ENCODE data around the gene NKTR. TPM values are rescaled to one million over a fixed set of nuclear protein-coding genes. Genes with fewer than 3 reads are reported as not detected.
"Not testable (repeated sequence)": the region's sequence is repeated elsewhere in the genome, so short reads cannot be mapped to it uniquely, and the experiment has no call there.

NKTR gene
- total RNA-seq, 6 donors from 2014 or later = 53.7 to 231 (median 103) TPM

GRCh38 chr3:42562047-42562907 lies 38.2 kb upstream of the NKTR start:
- Histone ChIP-seq H3K4me1 (peaks cover 0 to 2% (median 0%) of the 10 kb centered on the region in 4 donors), H3K9me3 (no peaks in the 10 kb centered on the region), H3K27me3 (no peaks in the 10 kb centered on the region), H3K27ac (no peak overlapping the region), H3K4me3 (no peak overlapping the region), H3K36me3 (peaks cover 4 to 97% (median 53%) of the 10 kb centered on the region in 4 donors)
- ATAC-seq (ENCODE audit: low FRiP score in 2 of 2) (no peak), DNase-seq (no peak)
- 63 to 66% methylated on average over 3 of the region's 3 CpGs for WGBS, 2 donors
- no peak for TF ChIP-seq EP300 (IDR thresholded peaks at IDR 0.05)
- TF ChIP-seq POLR2A (IDR thresholded peaks at IDR 0.05) = no peak

GRCh38 chr3:42569593-42570142 lies 30.8 kb upstream of the NKTR start:
- no peaks in the 10 kb centered on the region for H3K27me3 ChIP-seq
- H3K4me1 ChIP-seq = no peaks in the 10 kb centered on the region
- peaks cover 0 to 54% (median 21%) of the 10 kb centered on the region in 4 donors for H3K36me3 ChIP-seq
- no peak overlapping the region for H3K4me3 ChIP-seq
- H3K27ac ChIP-seq = no peak overlapping the region
- no peak for DNase-seq
- TF ChIP-seq CTCF (IDR thresholded peaks at IDR 0.05) (no peak), POLR2AphosphoS5 (IDR thresholded peaks at IDR 0.05) (no peak), EP300 (IDR thresholded peaks at IDR 0.05) (no peak), POLR2A (IDR thresholded peaks at IDR 0.05) (no peak)
- no peak for ATAC-seq (ENCODE audit: low FRiP score in 2 of 2)
- WGBS, 2 donors = 71 to 83% methylated on average over 2 of the region's 2 CpGs
- peaks cover 0 to 3% (median 0%) of the 10 kb centered on the region in 4 donors for H3K9me3 ChIP-seq

- H3K27ac ChIP-seq = no peak overlapping the region
- ATAC-seq (ENCODE audit: low FRiP score in 2 of 2) (peak; percentile 49 to 71), DNase-seq (peak in 1 of 2 donors; percentile 35)
Observed at GRCh38 chr3:42572278-42572677, 28.2 kb upstream of the NKTR start.

GRCh38 chr3:42575137-42575741 lies 25.2 kb upstream of the NKTR start:
- Histone ChIP-seq H3K9me3 (peaks cover 0 to 5% (median 0%) of the 10 kb centered on the region in 4 donors), H3K4me3 (no peak overlapping the region), H3K27me3 (no peaks in the 10 kb centered on the region), H3K27ac (no peak overlapping the region), H3K36me3 (peaks cover 0 to 15% (median 2%) of the 10 kb centered on the region in 4 donors), H3K4me1 (peaks cover 0 to 8% (median 7%) of the 10 kb centered on the region in 4 donors)
- TF ChIP-seq POLR2A (IDR thresholded peaks at IDR 0.05) (no peak), POLR2AphosphoS5 (IDR thresholded peaks at IDR 0.05) (no peak), CTCF (IDR thresholded peaks at IDR 0.05) (no peak), EP300 (IDR thresholded peaks at IDR 0.05) (no peak)
- no peak for DNase-seq
- ATAC-seq (ENCODE audit: low FRiP score in 2 of 2) = no peak

More at GRCh38 chr3:42572278-42572677, 28.2 kb upstream of the NKTR start:
- H3K36me3 ChIP-seq = peaks cover 0 to 34% (median 7%) of the 10 kb centered on the region in 4 donors
- peaks cover 0 to 5% (median 0%) of the 10 kb centered on the region in 4 donors for H3K9me3 ChIP-seq
- H3K27me3 ChIP-seq = no peaks in the 10 kb centered on the region
- WGBS, 2 donors = 65 to 66% methylated on average over 3 of the region's 3 CpGs
- H3K4me1 ChIP-seq = no peaks in the 10 kb centered on the region
- no peak overlapping the region for H3K4me3 ChIP-seq
- TF ChIP-seq CTCF (IDR thresholded peaks at IDR 0.05) (peak in 2 of 6 experiments; percentile 23 to 34), POLR2AphosphoS5 (IDR thresholded peaks at IDR 0.05) (no peak)

GRCh38 chr3:42578054-42578453 lies 22.4 kb upstream of the NKTR start:
- TF ChIP-seq POLR2A (IDR thresholded peaks at IDR 0.05) (no peak), EP300 (IDR thresholded peaks at IDR 0.05) (no peak), CTCF (IDR thresholded peaks at IDR 0.05) (no peak), POLR2AphosphoS5 (IDR thresholded peaks at IDR 0.05) (no peak)
- peaks cover 0 to 15% (median 2%) of the 10 kb centered on the region in 4 donors for H3K36me3 ChIP-seq
- no peak overlapping the region for H3K27ac ChIP-seq
- peaks cover 14 to 30% (median 24%) of the 10 kb centered on the region in 4 donors for H3K4me1 ChIP-seq
- DNase-seq (no peak), ATAC-seq (ENCODE audit: low FRiP score in 2 of 2) (no peak)
- no peaks in the 10 kb centered on the region for H3K27me3 ChIP-seq
- 97 to 98% methylated on average over 4 of the region's 4 CpGs for WGBS, 2 donors
- H3K9me3 ChIP-seq = peaks cover 0 to 5% (median 0%) of the 10 kb centered on the region in 4 donors
- no peak overlapping the region for H3K4me3 ChIP-seq

- not testable (repeated sequence) for H3K9me3 ChIP-seq; H3K27ac ChIP-seq; H3K4me3 ChIP-seq; H3K27me3 ChIP-seq; H3K36me3 ChIP-seq; DNase-seq; ATAC-seq (ENCODE audit: low FRiP score in 2 of 2)
- 98 to 100% methylated on average over 4 of the region's 4 CpGs for WGBS, 2 donors
- peaks cover 14 to 32% (median 24%) of the 10 kb centered on the region in 4 donors for H3K4me1 ChIP-seq
Observed at GRCh38 chr3:42579346-42579745, 21.1 kb upstream of the NKTR start.

Data from upper lobe of left lung (tissue), 6 donors.